Measurements from ENCODE around the gene LCE2A. TPM values are rescaled to one million over a fixed set of nuclear protein-coding genes. Genes with fewer than 3 reads are reported as not detected.

LCE2A gene
- total RNA-seq (2014; rRNA removed; shearing (Covaris generic)) = not detected in 2 replicates

GRCh38 chr1:152697701-152698600, at the start of gene LCE2A:
LCE2A (plus strand) TSS chr1:152698345; CDS start chr1:152698902, 557 bp downstream.

GRCh38 chr1:152663098-152663497, 35.0 kb upstream of the LCE2A start, which contains the start of gene LCE2D:
LCE2D (plus strand) TSS chr1:152663380; CDS start chr1:152664106, 726 bp downstream.

GRCh38 chr1:152674983-152675382, 23.2 kb upstream of the LCE2A start, which contains the start of gene LCE2C:
LCE2C (plus strand) TSS chr1:152675279; CDS start chr1:152676016, 737 bp downstream.

GRCh38 chr1:152685823-152686222, 12.3 kb upstream of the LCE2A start, which contains the start of gene LCE2B:
LCE2B (plus strand) TSS chr1:152686123; CDS start chr1:152686844, 721 bp downstream.

GRCh38 chr1:152707860-152708259, 9.7 kb downstream of the LCE2A start, which contains the start of gene LCE4A:
LCE4A (plus strand) TSS chr1:152708160; CDS start chr1:152709076, 916 bp downstream.

Other genes with a start within 250 kb of the LCE2A start
- not detected in 2 replicates for gene LCE5A, start 187.5 kb upstream of the LCE2A start, total RNA-seq (2014; rRNA removed; shearing (Covaris generic))
- not detected in 2 replicates for gene CRCT1, start 183.9 kb upstream of the LCE2A start, total RNA-seq (2014; rRNA removed; shearing (Covaris generic))
- not detected in 2 replicates for gene LCE3E, start 131.6 kb upstream of the LCE2A start, total RNA-seq (2014; rRNA removed; shearing (Covaris generic))
- gene LCE3D, start 117.8 kb upstream of the LCE2A start, total RNA-seq (2014; rRNA removed; shearing (Covaris generic)) = not detected in 2 replicates
- not detected in 2 replicates for gene LCE3C, start 98.1 kb upstream of the LCE2A start, total RNA-seq (2014; rRNA removed; shearing (Covaris generic))
- not detected in 2 replicates for gene LCE3B, start 84.5 kb upstream of the LCE2A start, total RNA-seq (2014; rRNA removed; shearing (Covaris generic))
- not detected in 2 replicates for gene LCE3A, start 75.2 kb upstream of the LCE2A start, total RNA-seq (2014; rRNA removed; shearing (Covaris generic))
- not detected in 2 replicates for gene LCE2D, start 35.0 kb upstream of the LCE2A start, total RNA-seq (2014; rRNA removed; shearing (Covaris generic))
- gene LCE2C, start 23.1 kb upstream of the LCE2A start, total RNA-seq (2014; rRNA removed; shearing (Covaris generic)) = not detected in 2 replicates
- gene LCE2B, start 12.2 kb upstream of the LCE2A start, total RNA-seq (2014; rRNA removed; shearing (Covaris generic)) = not detected in 2 replicates
- gene LCE4A, start 9.8 kb downstream of the LCE2A start, total RNA-seq (2014; rRNA removed; shearing (Covaris generic)) = not detected in 2 replicates
- gene KPRP, start 59.7 kb downstream of the LCE2A start, total RNA-seq (2014; rRNA removed; shearing (Covaris generic)) = not detected in 2 replicates
- gene LCE1F, start 76.8 kb downstream of the LCE2A start, total RNA-seq (2014; rRNA removed; shearing (Covaris generic)) = not detected in 2 replicates
- gene LCE1E, start 87.9 kb downstream of the LCE2A start, total RNA-seq (2014; rRNA removed; shearing (Covaris generic)) = not detected in 2 replicates
- not detected in 2 replicates for gene LCE1D, start 98.4 kb downstream of the LCE2A start, total RNA-seq (2014; rRNA removed; shearing (Covaris generic))
- not detected in 2 replicates for gene LCE1C, start 108.3 kb downstream of the LCE2A start, total RNA-seq (2014; rRNA removed; shearing (Covaris generic))
- not detected in 2 replicates for gene LCE1B, start 113.6 kb downstream of the LCE2A start, total RNA-seq (2014; rRNA removed; shearing (Covaris generic))
- gene LCE1A, start 129.1 kb downstream of the LCE2A start, total RNA-seq (2014; rRNA removed; shearing (Covaris generic)) = not detected in 2 replicates
- gene LCE6A, start 144.5 kb downstream of the LCE2A start, total RNA-seq (2014; rRNA removed; shearing (Covaris generic)) = not detected in 2 replicates
- not detected in 2 replicates for gene LCE7A, start 161.7 kb downstream of the LCE2A start, total RNA-seq (2014; rRNA removed; shearing (Covaris generic))
- not detected in 2 replicates for gene SMCP, start 180.0 kb downstream of the LCE2A start, total RNA-seq (2014; rRNA removed; shearing (Covaris generic))
- 0.08 TPM in 1 of 2 replicates, not detected in the other for gene IVL, start 210.2 kb downstream of the LCE2A start, total RNA-seq (2014; rRNA removed; shearing (Covaris generic))
- gene SPRR5, start 248.9 kb downstream of the LCE2A start, total RNA-seq (2014; rRNA removed; shearing (Covaris generic)) = not detected in 2 replicates